Measurements from ENCODE around the gene SNX5. TPM values are rescaled to one million over a fixed set of nuclear protein-coding genes. Genes with fewer than 3 reads are reported as not detected.

The SNX5 gene
- total and polyA plus RNA-seq, 10 of the 15 experiments (the other 5 are each of a cell fraction or from before 2014, with no cell fraction given), result 92.9 to 316 (median 245) TPM

- H4K20me1 ChIP-seq (ENCODE audit: control insufficient read depth, insufficient read depth), result no peaks in the 10 kb centered on the region
- H2AFZ ChIP-seq (ENCODE audit: control insufficient read depth, low read depth, low read length), result no peak overlapping the region
- no peak overlapping the region for H3K4me2 ChIP-seq (ENCODE audit: control insufficient read depth, insufficient read depth)
- TF ChIP-seq BACH1 (IDR thresholded peaks at IDR 0.05; ENCODE audit: borderline replicate concordance), result no peak
- TF ChIP-seq, protein P1, sequence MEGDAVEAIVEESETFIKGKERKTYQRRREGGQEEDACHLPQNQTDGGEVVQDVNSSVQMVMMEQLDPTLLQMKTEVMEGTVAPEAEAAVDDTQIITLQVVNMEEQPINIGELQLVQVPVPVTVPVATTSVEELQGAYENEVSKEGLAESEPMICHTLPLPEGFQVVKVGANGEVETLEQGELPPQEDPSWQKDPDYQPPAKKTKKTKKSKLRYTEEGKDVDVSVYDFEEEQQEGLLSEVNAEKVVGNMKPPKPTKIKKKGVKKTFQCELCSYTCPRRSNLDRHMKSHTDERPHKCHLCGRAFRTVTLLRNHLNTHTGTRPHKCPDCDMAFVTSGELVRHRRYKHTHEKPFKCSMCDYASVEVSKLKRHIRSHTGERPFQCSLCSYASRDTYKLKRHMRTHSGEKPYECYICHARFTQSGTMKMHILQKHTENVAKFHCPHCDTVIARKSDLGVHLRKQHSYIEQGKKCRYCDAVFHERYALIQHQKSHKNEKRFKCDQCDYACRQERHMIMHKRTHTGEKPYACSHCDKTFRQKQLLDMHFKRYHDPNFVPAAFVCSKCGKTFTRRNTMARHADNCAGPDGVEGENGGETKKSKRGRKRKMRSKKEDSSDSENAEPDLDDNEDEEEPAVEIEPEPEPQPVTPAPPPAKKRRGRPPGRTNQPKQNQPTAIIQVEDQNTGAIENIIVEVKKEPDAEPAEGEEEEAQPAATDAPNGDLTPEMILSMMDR (IDR thresholded peaks at IDR 0.05 in 2 of 3, conservative IDR thresholded peaks at IDR 0.05 in 1 of 3; ENCODE audit: control insufficient read depth in 2 of 3, extremely low read depth in 1 of 3, insufficient read depth in 1 of 3, low read depth in 3 of 3, low read length in 3 of 3), result no peak
- TF ChIP-seq NR2C1 (IDR thresholded peaks at IDR 0.05), result no peak
- TF ChIP-seq, protein P2, sequence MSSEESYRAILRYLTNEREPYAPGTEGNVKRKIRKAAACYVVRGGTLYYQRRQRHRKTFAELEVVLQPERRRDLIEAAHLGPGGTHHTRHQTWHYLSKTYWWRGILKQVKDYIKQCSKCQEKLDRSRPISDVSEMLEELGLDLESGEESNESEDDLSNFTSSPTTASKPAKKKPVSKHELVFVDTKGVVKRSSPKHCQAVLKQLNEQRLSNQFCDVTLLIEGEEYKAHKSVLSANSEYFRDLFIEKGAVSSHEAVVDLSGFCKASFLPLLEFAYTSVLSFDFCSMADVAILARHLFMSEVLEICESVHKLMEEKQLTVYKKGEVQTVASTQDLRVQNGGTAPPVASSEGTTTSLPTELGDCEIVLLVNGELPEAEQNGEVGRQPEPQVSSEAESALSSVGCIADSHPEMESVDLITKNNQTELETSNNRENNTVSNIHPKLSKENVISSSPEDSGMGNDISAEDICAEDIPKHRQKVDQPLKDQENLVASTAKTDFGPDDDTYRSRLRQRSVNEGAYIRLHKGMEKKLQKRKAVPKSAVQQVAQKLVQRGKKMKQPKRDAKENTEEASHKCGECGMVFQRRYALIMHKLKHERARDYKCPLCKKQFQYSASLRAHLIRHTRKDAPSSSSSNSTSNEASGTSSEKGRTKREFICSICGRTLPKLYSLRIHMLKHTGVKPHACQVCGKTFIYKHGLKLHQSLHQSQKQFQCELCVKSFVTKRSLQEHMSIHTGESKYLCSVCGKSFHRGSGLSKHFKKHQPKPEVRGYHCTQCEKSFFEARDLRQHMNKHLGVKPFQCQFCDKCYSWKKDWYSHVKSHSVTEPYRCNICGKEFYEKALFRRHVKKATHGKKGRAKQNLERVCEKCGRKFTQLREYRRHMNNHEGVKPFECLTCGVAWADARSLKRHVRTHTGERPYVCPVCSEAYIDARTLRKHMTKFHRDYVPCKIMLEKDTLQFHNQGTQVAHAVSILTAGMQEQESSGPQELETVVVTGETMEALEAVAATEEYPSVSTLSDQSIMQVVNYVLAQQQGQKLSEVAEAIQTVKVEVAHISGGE (CRISPR knock-in tag; IDR thresholded peaks at IDR 0.05), result no peak
- no peak for TF ChIP-seq ZNF274 (IDR thresholded peaks at IDR 0.05; ENCODE audit: insufficient read depth, insufficient read length)
- TF ChIP-seq RELB (IDR thresholded peaks at IDR 0.05; ENCODE audit: low read depth), result no peak
- no peak for TF ChIP-seq SMARCA5 (IDR thresholded peaks at IDR 0.05)
- no peak for TF ChIP-seq SP1 (IDR thresholded peaks at IDR 0.05; ENCODE audit: low read depth, low read length)
- TF ChIP-seq KAT2A (conservative IDR thresholded peaks at IDR 0.05; ENCODE audit: control insufficient read depth, low read depth, low read length), result no peak
- no peak for TF ChIP-seq RCOR1 (conservative IDR thresholded peaks at IDR 0.05; ENCODE audit: low read depth, low read length)
- TF ChIP-seq RBBP5 (conservative IDR thresholded peaks at IDR 0.05), result no peak
- TF ChIP-seq FOS (IDR thresholded peaks at IDR 0.05; ENCODE audit: borderline replicate concordance, extremely low read depth, insufficient read length), result no peak
- no peak for TF ChIP-seq CREM (IDR thresholded peaks at IDR 0.05; ENCODE audit: low read depth)
- TF ChIP-seq HDAC2 (IDR thresholded peaks at IDR 0.05), result no peak
- TF ChIP-seq RAD51 (IDR thresholded peaks at IDR 0.05), result no peak
- no peak for TF ChIP-seq IRF4 (IDR thresholded peaks at IDR 0.05; ENCODE audit: low read depth, low read length)
- TF ChIP-seq, protein P3, sequence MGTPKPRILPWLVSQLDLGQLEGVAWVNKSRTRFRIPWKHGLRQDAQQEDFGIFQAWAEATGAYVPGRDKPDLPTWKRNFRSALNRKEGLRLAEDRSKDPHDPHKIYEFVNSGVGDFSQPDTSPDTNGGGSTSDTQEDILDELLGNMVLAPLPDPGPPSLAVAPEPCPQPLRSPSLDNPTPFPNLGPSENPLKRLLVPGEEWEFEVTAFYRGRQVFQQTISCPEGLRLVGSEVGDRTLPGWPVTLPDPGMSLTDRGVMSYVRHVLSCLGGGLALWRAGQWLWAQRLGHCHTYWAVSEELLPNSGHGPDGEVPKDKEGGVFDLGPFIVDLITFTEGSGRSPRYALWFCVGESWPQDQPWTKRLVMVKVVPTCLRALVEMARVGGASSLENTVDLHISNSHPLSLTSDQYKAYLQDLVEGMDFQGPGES (IDR thresholded peaks at IDR 0.05), result no peak
- no peak overlapping the region for H3K27ac ChIP-seq (ENCODE audit: control insufficient read depth, insufficient read depth)
- no peak overlapping the region for H3K9ac ChIP-seq (ENCODE audit: control insufficient read depth, insufficient read depth, low read length)
- in situ Hi-C loops (cut with MboI), result loop anchor here (5.0 kb wide), 1 partner anchor 50 kb away; no protein-coding TSS in a partner anchor
- H3K4me3 ChIP-seq, result no peak overlapping the region
- FAIRE-seq (no peak), DNase-seq (ENCODE audit: low read depth, low spot score) (no peak), ATAC-seq (no peak)
- ChIA-PET RAD21 (ENCODE audit: unreplicated experiment) (interaction anchor here (1.0 kb wide), 1 partner anchor 210 kb away, joined by 3 read pairs; the partner anchor contains the start of gene RRBP1), CTCF (interaction anchor here (0.7 to 1.7 kb wide), 2 partner anchors 36 to 210 kb away, joined by 3 read pairs; no protein-coding TSS in a partner anchor), SMC1A (ENCODE audit: uncharacterized antibody, unreplicated experiment) (interaction anchor here (0.6 to 1.0 kb wide), 3 partner anchors 35 to 81 kb away, joined by 3 to 5 read pairs (median 4); no protein-coding TSS in a partner anchor), POLR2A (interaction anchor here (0.6 kb wide), 1 partner anchor 36 kb away, joined by 3 read pairs; no protein-coding TSS in a partner anchor)
- peaks cover 5% of the 10 kb centered on the region; the same call in 1 of the 3 replicates for H3K9me3 ChIP-seq (replicated peaks; ENCODE audit: control insufficient read depth, insufficient read depth, low read length)
- H3K79me2 ChIP-seq (ENCODE audit: control insufficient read depth, insufficient read depth, low read length), result no peaks in the 10 kb centered on the region
- no peaks in the 10 kb centered on the region for H3K36me3 ChIP-seq (ENCODE audit: control insufficient read depth in 2 of 2, insufficient read depth in 2 of 2, low read length in 1 of 2)
- BruUV-seq (replicated peaks), result no TSS peak
- no peaks in the 10 kb centered on the region for H3K27me3 ChIP-seq (replicated peaks in 1 of 2; ENCODE audit: control insufficient read depth in 2 of 2, insufficient read depth in 2 of 2, low read length in 1 of 2)
- peaks cover 22% of the 10 kb centered on the region for H3K4me1 ChIP-seq (ENCODE audit: control insufficient read depth, insufficient read depth, low read length)
- 62% methylated on average over 2 of the region's 2 CpGs for WGBS (ENCODE audit: insufficient coverage, insufficient replicate concordance, low lambda C conversion rate, missing lambda C conversion rate)
- intact Hi-C loops (cut with micrococcal nuclease; ENCODE audit: unreplicated experiment), result loop anchor here (10.0 kb wide), 1 partner anchor 238 kb away; no protein-coding TSS in a partner anchor
These were observed 76.2 kb downstream of the SNX5 start for GRCh38 chr20:17892189-17892938.
